Activated CD4-positive, alpha-beta T cell treated with anti-CD3 and anti-CD28 coated beads, Interleukin-2, amount 10 ng/mL, durations not matched to agents 24 days and 14 days (primary cell): ENCODE data around the gene TRIM36. TPM values are rescaled to one million over a fixed set of nuclear protein-coding genes. Genes with fewer than 3 reads are reported as not detected.

Source experiments
- DNase-seq: peaks from one replicate; pipeline ENCODE4 v3.0.0; 2022
- H3K27ac Mint-ChIP-seq: one replicate; pipeline ENCODE4 v1.8.0; 2022; ENCODE audit warnings: mild to moderate bottlenecking, mixed read lengths
- H3K27me3 Mint-ChIP-seq: one replicate; pipeline ENCODE4 v1.8.0; 2022; ENCODE audit warnings: mixed read lengths
- H3K36me3 Mint-ChIP-seq: one replicate; pipeline ENCODE4 v1.8.0; 2022; ENCODE audit warnings: low read depth, mild to moderate bottlenecking, mixed read lengths
- H3K4me1 Mint-ChIP-seq: one replicate; pipeline ENCODE4 v1.8.0; 2021; ENCODE audit warnings: mixed read lengths
- H3K4me3 Mint-ChIP-seq: one replicate; pipeline ENCODE4 v1.8.0; 2022; ENCODE audit warnings: mild to moderate bottlenecking, moderate library complexity, mixed read lengths
- H3K9me3 Mint-ChIP-seq: one replicate; pipeline ENCODE4 v1.8.0; 2021; ENCODE audit warnings: mixed read lengths
- intact Hi-C: fragments of 100-400 bp; cut with micrococcal nuclease; formaldehyde crosslinking; loops from one replicate; pipeline ENCODE4 v1.15.1; 2023
- total RNA-seq: library from RNA; stranded (reverse); gene quantifications from 2 replicates; pipeline ENCODE4 v1.2.3, GENCODE V29; 2022

TRIM36 gene
- total RNA-seq, 1 donor from 2014 or later: 0.12 TPM

DNA sequence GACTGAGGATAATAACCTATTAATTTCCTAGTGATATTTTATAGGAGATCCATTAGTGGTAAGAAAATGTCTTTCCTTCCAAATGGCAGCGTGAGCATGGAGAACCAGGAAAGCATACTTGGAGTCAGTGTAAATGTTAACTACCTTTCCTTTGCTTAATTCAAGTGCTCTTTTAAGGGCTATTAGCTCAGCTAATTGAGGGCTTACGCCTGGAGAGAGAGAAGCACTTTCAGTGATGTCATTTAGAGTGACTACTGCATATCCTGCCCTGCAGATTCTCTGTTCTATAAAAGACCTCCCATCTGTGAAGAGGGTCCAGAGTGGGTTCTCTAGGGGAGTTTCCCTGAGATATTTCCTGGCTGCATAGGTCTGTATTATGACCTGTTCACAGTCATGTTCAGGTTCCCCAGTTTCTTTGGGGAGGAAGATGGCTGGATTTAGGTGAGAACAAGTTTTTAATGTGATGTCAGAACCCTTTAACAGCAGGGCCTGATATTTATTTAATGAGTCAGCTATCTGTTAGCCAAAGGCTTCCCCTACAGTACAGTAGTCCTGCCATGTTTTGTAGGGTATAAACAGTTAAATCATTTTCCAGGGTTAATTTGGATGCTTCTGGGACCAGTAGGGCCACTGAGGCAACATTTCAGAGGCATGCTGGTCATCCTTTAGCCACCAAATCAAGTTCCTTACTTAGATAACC, 89.6 kb downstream of the TRIM36 start:
- H3K27ac Mint-ChIP-seq: no peak overlapping the region
- no peak for DNase-seq
- H3K4me1 Mint-ChIP-seq: no peaks in the 10 kb centered on the region
- no peak overlapping the region for H3K4me3 Mint-ChIP-seq
- intact Hi-C loops: no loop called here
- H3K36me3 Mint-ChIP-seq: no peaks in the 10 kb centered on the region
- H3K27me3 Mint-ChIP-seq: peaks cover 2% of the 10 kb centered on the region
- H3K9me3 Mint-ChIP-seq: no peaks in the 10 kb centered on the region

Other genes with a start within 250 kb of the TRIM36 start
- 37.9 and 42.0 TPM in 2 replicates for gene PGGT1B, start 93.0 kb upstream of the TRIM36 start, total RNA-seq
- gene CCDC112, start 126.7 kb upstream of the TRIM36 start, total RNA-seq: 0.31 and 0.49 TPM in 2 replicates